HG03095 (cell line): ENCODE measurements around the gene ADORA1.

Experiments
- ATAC-seq: cut with Tn5 transposase; IDR thresholded peaks from one replicate; pipeline ENCODE4 v1.9.1; 2021; ENCODE audit warnings: moderate library complexity; ENCODE audit not compliant: unreplicated experiment

Gene ADORA1

DNA sequence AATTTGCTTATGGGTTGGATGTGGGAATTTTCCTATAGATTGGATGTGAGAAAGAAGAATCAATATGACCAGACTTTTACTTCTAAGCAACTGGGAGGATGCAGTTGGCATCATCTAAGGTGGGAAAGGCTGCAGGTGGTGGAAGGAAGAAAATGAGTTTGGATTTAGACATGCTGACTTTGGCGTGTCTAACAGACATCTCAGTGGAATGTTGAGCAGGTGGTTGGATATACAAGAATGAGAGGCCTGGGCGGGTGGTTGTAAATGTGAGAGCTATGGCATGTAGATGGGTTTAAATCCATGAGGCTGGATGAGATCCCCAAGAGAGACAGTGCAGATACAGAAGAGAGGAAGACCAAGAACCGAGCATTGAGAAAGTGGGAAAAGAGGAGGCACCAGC is 10.5 kb downstream of the ADORA1 start:
- no peak for ATAC-seq

GRCh38 chr1:203139976-203140475 is 12.5 kb downstream of the ADORA1 start:
- ATAC-seq: no peak

DNA sequence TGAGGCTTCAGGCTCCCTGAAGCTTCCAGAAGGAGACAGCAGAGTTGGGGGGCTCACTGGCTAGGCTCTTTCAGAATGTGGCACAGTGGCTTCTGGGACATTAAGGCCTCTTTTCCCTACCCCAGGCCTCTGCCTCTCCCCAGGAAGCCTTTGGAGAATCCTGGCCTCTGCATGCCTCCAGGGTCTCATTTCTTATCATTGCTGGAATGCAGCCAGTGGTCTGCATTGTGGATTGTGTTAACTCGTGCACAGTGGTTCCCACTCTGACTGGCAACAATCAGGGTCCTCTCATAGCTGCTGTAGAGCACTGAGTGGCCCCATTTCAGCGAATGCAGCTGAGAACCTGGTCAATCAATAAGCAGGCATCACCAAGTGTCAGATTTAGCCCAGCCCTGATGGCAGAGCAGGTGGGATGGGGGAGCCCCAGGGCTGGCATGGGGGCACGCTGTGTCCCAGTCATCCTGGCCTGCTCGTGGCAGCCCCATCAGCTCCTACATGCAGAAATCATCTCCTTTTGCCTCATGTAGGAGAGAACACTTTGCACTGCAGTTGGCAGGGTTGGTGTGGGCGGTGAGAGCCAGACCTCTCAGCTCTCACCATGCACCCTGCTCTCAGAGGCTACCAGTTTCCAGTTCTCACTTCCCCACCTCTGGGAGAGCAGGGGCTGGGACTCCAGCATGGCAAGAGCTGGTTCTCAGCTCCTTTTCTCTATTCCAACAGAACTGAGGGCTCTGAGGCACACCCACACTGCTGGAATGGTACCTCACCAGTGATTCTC is 13.4 kb downstream of the ADORA1 start:
- no peak for ATAC-seq

DNA sequence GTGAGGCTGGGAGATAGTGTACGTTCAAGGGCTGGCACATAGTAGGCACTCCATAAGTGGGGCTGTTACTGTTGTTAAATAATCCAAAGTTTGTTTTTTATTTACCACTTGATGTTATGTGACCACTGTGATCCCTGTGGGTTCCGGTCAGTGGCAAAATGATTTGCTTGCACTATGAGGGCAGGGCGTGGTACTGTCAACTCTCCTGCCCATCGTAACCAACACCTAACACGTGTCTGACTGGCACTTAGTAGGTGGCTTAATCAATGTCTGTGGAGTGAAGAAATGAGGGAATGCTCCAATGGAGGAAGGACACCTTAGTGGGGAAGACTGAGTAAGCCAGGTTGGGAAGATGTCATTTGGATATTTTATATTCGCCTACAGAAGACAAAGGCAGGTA is 14.6 kb downstream of the ADORA1 start:
- ATAC-seq: no peak

DNA sequence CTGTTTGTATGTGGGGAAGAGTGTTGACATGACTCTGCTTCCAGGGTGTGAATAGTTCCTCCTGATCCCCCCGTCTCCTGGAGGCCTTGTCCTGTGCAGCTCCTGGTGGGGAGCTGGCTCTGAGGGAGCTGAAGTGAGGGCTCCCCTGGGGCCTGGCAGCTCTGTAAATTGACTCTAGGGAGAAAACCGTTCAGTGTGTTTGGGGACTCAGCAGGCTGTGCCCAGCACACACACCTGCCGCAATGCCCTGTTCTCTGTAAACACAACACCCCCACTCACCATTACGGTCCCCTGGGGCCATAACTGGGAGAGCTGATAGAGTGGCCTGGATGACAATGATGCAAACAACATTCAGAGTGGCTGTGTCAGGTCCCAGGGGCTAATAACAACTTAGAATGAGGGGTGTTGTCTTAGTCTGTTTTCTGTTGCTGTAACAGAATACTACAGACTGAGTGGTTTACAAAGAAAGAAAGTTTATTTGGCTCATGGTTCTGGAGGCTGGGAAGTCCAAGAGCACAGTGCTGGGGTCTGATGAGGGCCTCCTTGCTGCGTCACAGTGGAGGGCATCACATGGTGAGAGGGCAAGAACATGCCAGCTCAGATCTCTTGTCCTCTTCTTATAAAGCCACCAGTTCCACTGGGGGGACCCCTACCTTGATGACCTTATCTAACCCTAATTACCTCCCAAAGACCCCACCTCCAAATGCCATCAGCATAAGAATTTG is 15.3 kb downstream of the ADORA1 start:
- no peak for ATAC-seq

GRCh38 chr1:203143641-203144040 is 16.1 kb downstream of the ADORA1 start:
- no peak for ATAC-seq

- ATAC-seq: no peak
Observed at GRCh38 chr1:203144661-203145060, 17.1 kb downstream of the ADORA1 start.

GRCh38 chr1:203145321-203146041 is 18.0 kb downstream of the ADORA1 start:
- ATAC-seq: no peak

- ATAC-seq: no peak
Observed at GRCh38 chr1:203146042-203146369, 18.5 kb downstream of the ADORA1 start.

DNA sequence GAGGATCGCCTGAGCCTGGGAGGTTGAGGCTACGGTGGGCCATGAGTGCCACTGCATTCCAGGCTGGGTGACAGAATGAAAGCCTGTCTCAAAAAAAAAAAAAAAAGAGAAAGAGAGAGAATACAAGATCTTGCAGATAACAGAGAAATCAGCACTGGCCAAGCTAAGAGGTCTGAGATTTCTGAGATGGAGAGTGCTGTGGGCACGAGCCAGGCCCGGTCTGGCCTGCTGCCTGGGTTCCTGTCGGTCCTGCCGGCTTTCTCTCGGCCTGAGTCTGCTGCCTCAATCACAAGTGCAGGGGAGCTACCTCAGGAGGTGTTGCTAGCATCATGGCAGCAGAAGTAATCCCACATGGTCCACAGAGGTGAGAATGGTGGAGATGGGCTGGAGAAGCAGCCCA is 19.0 kb downstream of the ADORA1 start:
- ATAC-seq: no peak

DNA sequence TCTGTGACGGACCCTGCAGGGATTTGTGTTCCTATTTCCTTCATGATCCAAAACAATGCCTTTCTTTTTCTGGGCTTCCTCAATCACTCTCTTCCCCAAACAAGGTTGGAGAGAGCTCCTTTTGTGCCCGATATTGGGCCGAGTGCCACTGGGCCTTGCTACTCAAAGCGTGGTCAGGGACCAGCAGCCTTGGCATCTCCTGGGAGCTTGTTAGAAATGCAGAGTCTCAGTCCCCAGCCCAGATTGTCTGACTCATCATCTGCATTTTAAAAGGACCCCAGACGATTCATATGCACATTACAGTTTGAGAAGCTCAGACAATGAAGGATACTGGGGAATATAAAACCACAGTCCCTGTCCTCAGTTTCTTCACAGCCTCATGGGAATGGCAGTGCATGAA is 19.9 kb downstream of the ADORA1 start:
- no peak for ATAC-seq

GRCh38 chr1:203148127-203148526 is 20.6 kb downstream of the ADORA1 start:
- ATAC-seq: no peak

GRCh38 chr1:203148579-203148978 is 21.1 kb downstream of the ADORA1 start:
- ATAC-seq: no peak

DNA sequence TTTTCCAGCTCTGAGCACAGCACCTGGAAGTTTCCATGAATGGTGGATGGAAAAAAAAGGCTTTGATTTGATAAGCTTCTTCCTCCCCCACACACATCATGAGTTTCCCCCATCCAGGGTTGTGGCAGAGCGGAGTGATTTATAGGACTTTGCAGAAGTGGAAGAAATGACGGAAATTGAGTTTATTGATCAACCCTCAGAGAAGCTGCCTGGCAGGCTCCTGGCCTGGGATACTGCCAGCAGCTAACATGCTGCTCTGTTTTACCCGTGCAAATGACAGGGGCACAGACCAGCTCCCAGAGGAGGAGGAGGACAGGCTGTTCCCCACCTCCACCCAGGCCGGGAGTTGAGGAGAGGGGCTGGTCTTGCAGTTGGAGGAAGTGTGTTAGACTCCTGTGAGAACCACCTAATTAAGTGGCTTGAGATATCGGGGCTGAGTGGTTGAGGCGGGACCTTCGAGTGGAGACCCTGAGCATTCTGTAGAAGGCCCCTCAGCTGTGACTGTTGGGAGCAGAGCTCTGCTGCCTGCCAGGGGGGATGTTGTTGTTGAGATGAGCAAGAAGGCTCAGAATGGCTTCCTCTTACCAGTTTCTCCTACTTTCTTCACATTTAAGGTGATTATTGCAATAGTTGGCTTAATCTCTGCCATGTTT is 21.8 kb downstream of the ADORA1 start:
- ATAC-seq: no peak

GRCh38 chr1:203150511-203151297 is 23.2 kb downstream of the ADORA1 start:
- ATAC-seq: no peak

- ATAC-seq: no peak
Observed at GRCh38 chr1:203151362-203152157, 24.0 kb downstream of the ADORA1 start.

DNA sequence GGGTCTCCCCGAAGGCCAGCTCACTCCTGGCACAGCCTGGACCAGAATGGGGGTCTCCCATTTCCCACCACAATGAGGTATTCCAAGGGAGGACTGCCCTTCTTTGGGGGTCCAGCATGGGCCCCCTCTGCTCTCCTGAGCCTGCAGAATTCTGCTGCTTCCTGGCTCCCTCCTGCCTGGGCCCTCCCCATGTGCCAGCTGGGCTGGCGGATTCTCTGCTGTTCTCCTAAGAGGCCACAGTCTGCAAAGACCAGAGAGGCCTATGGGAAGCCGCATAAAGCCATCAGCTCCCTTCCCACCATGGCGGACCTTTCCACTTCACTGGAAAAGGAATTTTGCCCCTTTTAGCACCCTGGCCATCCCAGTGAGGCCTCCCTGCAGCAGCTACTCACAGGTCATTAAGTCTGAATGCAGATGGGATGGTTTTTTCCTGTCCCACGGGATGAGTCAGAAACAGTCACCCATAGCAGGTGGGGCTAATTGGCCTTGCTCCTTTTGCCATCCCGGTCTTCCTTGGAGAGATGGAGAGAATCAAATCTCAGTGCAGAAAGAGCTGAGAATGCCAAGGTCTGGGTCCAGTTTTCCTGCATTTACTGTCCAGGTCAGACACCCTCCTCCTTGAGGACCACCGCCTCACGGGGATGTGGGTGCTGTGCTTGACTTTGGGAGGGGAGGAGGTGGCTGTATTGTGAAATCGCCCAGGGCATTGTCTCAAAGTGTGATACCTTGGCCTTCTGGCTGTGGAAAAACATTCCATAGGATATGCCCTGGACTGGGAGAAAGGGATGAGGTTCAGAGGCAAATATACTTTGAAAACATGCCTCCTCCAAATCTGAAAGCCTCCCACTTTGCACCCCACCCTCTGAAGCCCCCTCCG is 24.9 kb downstream of the ADORA1 start:
- ATAC-seq: no peak

DNA sequence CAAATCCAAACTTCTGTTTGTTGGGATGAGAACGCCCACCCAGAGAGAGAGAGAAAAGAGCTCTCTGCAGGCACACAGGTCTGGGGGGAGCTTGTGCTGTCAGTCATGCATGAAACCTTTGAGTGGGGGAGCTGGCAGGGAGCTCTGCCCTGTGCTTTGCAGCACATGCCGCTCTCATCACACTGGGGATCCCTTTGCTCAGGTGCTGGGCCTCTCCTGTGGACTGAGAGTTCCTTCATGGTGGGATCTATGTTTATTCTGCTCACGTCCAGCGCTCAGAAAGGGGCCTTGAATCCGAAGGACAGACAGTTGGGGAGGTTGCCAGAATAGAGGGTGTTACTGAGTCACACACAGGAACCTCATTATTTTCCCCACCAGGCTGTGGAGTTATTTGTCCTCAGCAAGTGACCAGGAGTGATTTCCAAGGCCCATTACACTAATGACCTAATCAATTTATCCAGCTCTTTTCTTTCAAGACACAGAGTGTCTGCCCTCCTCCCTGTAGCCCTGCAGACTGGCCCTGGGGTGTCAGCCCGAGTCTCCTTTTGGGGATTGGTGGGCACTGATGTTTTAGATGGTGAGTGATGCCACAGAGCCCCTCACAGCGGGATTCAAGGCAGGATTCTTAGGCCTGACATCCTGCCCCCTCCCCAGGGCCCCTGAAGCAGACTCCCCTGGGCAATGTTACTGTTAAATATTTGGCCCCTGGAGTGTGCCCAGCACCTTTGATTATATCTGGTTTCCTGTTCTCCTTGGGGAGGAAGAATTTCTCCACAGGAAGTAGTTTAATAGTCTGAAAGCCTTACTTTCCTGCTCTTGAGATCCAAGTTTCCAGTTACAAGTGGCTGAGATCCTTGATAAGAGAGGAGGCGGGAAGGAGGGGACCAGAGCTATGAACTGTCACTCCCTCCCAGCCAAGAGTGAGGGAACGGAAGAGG is 25.8 kb downstream of the ADORA1 start:
- no peak for ATAC-seq
